K562 (cell line): Measurements from ENCODE around the gene POLRMT. TPM values are rescaled to one million over a fixed set of nuclear protein-coding genes. Genes with fewer than 3 reads are reported as not detected.

Experiments used
- BHLHE40 ChIP-seq: IDR thresholded peaks from 2 replicates; pipeline ENCODE4 v1.6.1; 2011; ENCODE audit warnings: low read length, improper control_type of control experiment
- DIDO1 ChIP-seq: fragments of 450-650 bp; IDR thresholded peaks from 2 replicates; pipeline ENCODE4 v1.6.1; 2016; ENCODE audit warnings: low read depth, missing biosample characterization, missing genetic modification characterization
- FIP1L1 ChIP-seq: fragments of 200-400 bp; formaldehyde crosslinking; IDR thresholded peaks from 2 replicates; pipeline ENCODE4 v1.6.1; 2018; ENCODE audit warnings: mild to moderate bottlenecking, low read depth, low read length; ENCODE audit not compliant: poor library complexity, severe bottlenecking
- MCM2 ChIP-seq: fragments of 450-650 bp; IDR thresholded peaks from 2 replicates; pipeline ENCODE4 v1.6.1; 2017; ENCODE audit warnings: low read depth, mild to moderate bottlenecking
- NR4A1 ChIP-seq, 2 experiments: fragments of 250-450 bp in 1 of 2; fragments of 450-650 bp in 1 of 2; sonication (Bioruptor Pico) in 1 of 2; IDR thresholded peaks; 2 replicates each; pipeline versions ENCODE4 v1.4.0 to v1.6.1; 2016 to 2020; ENCODE audit warnings: mild to moderate bottlenecking in 2 of 2, missing compliant biosample characterization in 1 of 2, missing genetic modification characterization in 1 of 2, moderate library complexity in 1 of 2
- POLR2G ChIP-seq: fragments of 200-400 bp; formaldehyde crosslinking; IDR thresholded peaks from 2 replicates; pipeline ENCODE4 v1.6.1; 2017; ENCODE audit warnings: low read depth, mild to moderate bottlenecking, antibody characterized with exemption, low read length, moderate library complexity
- SNIP1 ChIP-seq: fragments of 450-650 bp; IDR thresholded peaks from 2 replicates; pipeline ENCODE4 v1.7.1; 2017; ENCODE audit warnings: low read depth, mild to moderate bottlenecking
- STAT5B ChIP-seq: fragments of 250-450 bp; sonication (Bioruptor Pico); IDR thresholded peaks from 2 replicates; pipeline ENCODE4 v1.8.0; 2021; ENCODE audit warnings: mild to moderate bottlenecking, inconsistent platforms
- TRIM24 ChIP-seq, 2 experiments: fragments of 450-650 bp; IDR thresholded peaks; 2 replicates each; pipeline ENCODE4 v1.6.1; 2016
- YY1 ChIP-seq, 3 experiments: IDR thresholded peaks; 2 replicates each; pipeline ENCODE4 v1.6.1; 2011; ENCODE audit warnings: low read length in 2 of 3, mild to moderate bottlenecking in 2 of 3, moderate library complexity in 2 of 3, borderline replicate concordance in 1 of 3, control low read depth in 1 of 3, low read depth in 1 of 3; ENCODE audit not compliant: insufficient read depth in 3 of 3, insufficient replicate concordance in 2 of 3, control insufficient read depth in 1 of 3, insufficient read length in 1 of 3; ENCODE audit errors: extremely low read depth in 1 of 3
- ZEB2 ChIP-seq: fragments of 450-650 bp; IDR thresholded peaks from 2 replicates; pipeline ENCODE4 v1.6.1; 2016
- ZFPM2 ChIP-seq: fragments of 250-450 bp; sonication (Bioruptor Pico); IDR thresholded peaks from 2 replicates; pipeline ENCODE4 v1.5.1; 2022; ENCODE audit warnings: mild to moderate bottlenecking
- ZNF431 ChIP-seq: sonication (generic); formaldehyde crosslinking; IDR thresholded peaks from 2 replicates; pipeline ENCODE4 v1.8.0; 2022; ENCODE audit warnings: mild to moderate bottlenecking, missing genetic modification reagents
- polyA plus RNA-seq, 8 experiments: library from polyadenylated mRNA; depleted of rRNA in 4 of 8; stranded (reverse) in 5 of 8; unstranded in 3 of 8; fragments of >200 nt; fragmentation: Nextera tagmentation in 2 of 8; fragmentation: Illumina TruSeq in 1 of 8; extraction: Ambion mirVana in 2 of 8; extraction: Trizol in 1 of 8; gene quantifications; 2 replicates each; pipeline versions ENCODE4 v1.2.1 to v1.2.3, GENCODE V29; 2011 to 2014; ENCODE audit warnings: inconsistent platforms in 1 of 8, missing spikeins in 1 of 8
- total RNA-seq, 7 experiments: library from RNA; depleted of rRNA in 6 of 7; stranded (reverse); fragments of >200 nt in 6 of 7; fragmentation: Illumina TruSeq in 2 of 7; extraction: Trizol in 2 of 7; gene quantifications; 2 replicates each; pipeline versions ENCODE4 v1.2.1 to v1.2.3, GENCODE V29; 2011 to 2021; ENCODE audit warnings: low replicate concordance in 1 of 7
- TF ChIP-seq, protein P1 (sequence below), 2 experiments: fragments of 200-800 bp in 1 of 2; sonication (Bioruptor generic) in 1 of 2; sonication (generic) in 1 of 2; formaldehyde crosslinking in 1 of 2; IDR thresholded peaks in 1 of 2; conservative IDR thresholded peaks in 1 of 2; 2 replicates each; pipeline versions ENCODE4 v1.5.0 to v1.6.1; 2016 to 2020; ENCODE audit warnings: missing compliant biosample characterization in 1 of 2, missing genetic modification characterization in 1 of 2, missing genetic modification reagents in 1 of 2
- TF ChIP-seq, protein P2 (sequence below): fragments of 450-650 bp; IDR thresholded peaks from 2 replicates; pipeline ENCODE4 v1.6.1; 2018; ENCODE audit not compliant: partially characterized antibody
- TF ChIP-seq, protein P3 (sequence below), 2 experiments: IDR thresholded peaks in 1 of 2; conservative IDR thresholded peaks in 1 of 2; 2 replicates each; pipeline ENCODE4 v1.6.1; 2016; ENCODE audit warnings: low read depth in 2 of 2, mild to moderate bottlenecking in 1 of 2, missing compliant biosample characterization in 1 of 2, missing genetic modification characterization in 1 of 2, moderate library complexity in 1 of 2

The POLRMT gene
- total and polyA plus RNA-seq, 9 of the 15 experiments (the other 6 are each of a cell fraction or from before 2014, with no cell fraction given): 30.3 to 144 (median 68.0) TPM

DNA sequence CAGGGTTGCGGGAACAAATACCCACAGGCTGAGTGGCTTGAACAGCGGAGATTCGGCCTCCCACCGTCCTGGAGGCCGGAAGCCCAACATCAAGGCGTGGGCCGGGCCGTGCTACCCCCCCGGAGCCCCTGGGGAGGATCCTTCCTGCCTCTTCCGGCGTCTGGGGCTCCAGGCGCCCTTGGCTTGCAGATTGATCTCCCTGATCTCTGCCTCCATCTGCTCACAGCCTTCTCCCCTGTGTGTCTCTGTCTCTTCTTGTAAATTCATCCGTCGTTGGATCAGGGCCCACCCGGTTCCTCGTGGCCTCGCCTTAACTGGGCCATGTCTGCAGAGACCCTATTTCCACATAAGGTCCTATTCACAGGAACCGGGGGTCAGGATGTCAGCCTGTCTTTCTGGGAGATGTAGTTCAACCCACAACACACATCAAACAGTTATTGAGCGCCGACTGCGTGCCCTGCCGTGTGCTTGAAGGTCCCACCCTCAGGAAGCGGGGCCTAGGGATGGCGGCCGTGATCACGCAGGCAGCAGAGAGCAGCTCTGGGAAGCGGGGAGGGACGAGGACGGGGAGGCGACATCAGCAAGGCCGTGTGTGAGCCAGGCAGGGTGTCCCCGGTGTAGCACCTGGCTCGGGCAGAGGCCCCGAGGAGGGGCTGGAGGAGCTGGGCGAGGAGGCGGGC, 22.4 kb downstream of the POLRMT start (continued):
- TF ChIP-seq ZNF431 (no peak), FIP1L1 (no peak), MCM2 (no peak), STAT5B (CRISPR knock-in tag) (no peak), ZEB2 (no peak), DIDO1 (tag) (no peak), YY1 (IDR thresholded peaks at IDR 0.05; ENCODE audit: borderline replicate concordance in 1 of 3, control insufficient read depth in 1 of 3, extremely low read depth in 1 of 3, insufficient read depth in 3 of 3, insufficient read length in 1 of 3, insufficient replicate concordance in 2 of 3, low read depth in 1 of 3, low read length in 2 of 3) (peak in 2 of 3 experiments; percentile 16 to 25), NR4A1 (CRISPR knock-in tag; IDR thresholded peaks at IDR 0.05) (no peak), NR4A1 (tag; IDR thresholded peaks at IDR 0.05) (no peak), TRIM24 (IDR thresholded peaks at IDR 0.05) (peak in 1 of 2 experiments; percentile 62; a peak in 1 of 4 replicates), BHLHE40 (no peak), ZFPM2 (CRISPR knock-in tag) (no peak), SNIP1 (peak; percentile 78), POLR2G (peak; percentile 73)
- TF ChIP-seq, protein P1, sequence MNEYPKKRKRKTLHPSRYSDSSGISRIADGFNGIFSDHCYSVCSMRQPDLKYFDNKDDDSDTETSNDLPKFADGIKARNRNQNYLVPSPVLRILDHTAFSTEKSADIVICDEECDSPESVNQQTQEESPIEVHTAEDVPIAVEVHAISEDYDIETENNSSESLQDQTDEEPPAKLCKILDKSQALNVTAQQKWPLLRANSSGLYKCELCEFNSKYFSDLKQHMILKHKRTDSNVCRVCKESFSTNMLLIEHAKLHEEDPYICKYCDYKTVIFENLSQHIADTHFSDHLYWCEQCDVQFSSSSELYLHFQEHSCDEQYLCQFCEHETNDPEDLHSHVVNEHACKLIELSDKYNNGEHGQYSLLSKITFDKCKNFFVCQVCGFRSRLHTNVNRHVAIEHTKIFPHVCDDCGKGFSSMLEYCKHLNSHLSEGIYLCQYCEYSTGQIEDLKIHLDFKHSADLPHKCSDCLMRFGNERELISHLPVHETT (CRISPR knock-in tag; conservative IDR thresholded peaks at IDR 0.05 in 1 of 2, IDR thresholded peaks at IDR 0.05 in 1 of 2): peak in 1 of 2 experiments; percentile 39; a peak in 1 of 4 replicates
- TF ChIP-seq, protein P2, sequence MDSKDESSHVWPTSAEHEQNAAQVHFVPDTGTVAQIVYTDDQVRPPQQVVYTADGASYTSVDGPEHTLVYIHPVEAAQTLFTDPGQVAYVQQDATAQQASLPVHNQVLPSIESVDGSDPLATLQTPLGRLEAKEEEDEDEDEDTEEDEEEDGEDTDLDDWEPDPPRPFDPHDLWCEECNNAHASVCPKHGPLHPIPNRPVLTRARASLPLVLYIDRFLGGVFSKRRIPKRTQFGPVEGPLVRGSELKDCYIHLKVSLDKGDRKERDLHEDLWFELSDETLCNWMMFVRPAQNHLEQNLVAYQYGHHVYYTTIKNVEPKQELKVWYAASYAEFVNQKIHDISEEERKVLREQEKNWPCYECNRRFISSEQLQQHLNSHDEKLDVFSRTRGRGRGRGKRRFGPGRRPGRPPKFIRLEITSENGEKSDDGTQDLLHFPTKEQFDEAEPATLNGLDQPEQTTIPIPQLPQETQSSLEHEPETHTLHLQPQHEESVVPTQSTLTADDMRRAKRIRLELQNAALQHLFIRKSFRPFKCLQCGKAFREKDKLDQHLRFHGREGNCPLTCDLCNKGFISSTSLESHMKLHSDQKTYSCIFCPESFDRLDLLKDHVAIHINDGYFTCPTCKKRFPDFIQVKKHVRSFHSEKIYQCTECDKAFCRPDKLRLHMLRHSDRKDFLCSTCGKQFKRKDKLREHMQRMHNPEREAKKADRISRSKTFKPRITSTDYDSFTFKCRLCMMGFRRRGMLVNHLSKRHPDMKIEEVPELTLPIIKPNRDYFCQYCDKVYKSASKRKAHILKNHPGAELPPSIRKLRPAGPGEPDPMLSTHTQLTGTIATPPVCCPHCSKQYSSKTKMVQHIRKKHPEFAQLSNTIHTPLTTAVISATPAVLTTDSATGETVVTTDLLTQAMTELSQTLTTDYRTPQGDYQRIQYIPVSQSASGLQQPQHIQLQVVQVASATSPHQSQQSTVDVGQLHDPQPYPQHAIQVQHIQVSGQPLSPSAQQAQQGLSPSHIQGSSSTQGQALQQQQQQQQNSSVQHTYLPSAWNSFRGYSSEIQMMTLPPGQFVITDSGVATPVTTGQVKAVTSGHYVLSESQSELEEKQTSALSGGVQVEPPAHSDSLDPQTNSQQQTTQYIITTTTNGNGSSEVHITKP: peak; percentile 63
- TF ChIP-seq, protein P3, sequence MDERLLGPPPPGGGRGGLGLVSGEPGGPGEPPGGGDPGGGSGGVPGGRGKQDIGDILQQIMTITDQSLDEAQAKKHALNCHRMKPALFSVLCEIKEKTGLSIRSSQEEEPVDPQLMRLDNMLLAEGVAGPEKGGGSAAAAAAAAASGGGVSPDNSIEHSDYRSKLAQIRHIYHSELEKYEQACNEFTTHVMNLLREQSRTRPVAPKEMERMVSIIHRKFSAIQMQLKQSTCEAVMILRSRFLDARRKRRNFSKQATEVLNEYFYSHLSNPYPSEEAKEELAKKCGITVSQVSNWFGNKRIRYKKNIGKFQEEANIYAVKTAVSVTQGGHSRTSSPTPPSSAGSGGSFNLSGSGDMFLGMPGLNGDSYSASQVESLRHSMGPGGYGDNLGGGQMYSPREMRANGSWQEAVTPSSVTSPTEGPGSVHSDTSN (CRISPR knock-in tag; IDR thresholded peaks at IDR 0.05; ENCODE audit: low read depth): no peak
- TF ChIP-seq, protein P3 (tag; conservative IDR thresholded peaks at IDR 0.05; ENCODE audit: low read depth): no peak
